ENCODE measurements around the gene RIPOR3.
A peak's percentile ranks its signal among the peaks of the same experiment; 100 is the strongest.

- TF ChIP-seq, protein P1, sequence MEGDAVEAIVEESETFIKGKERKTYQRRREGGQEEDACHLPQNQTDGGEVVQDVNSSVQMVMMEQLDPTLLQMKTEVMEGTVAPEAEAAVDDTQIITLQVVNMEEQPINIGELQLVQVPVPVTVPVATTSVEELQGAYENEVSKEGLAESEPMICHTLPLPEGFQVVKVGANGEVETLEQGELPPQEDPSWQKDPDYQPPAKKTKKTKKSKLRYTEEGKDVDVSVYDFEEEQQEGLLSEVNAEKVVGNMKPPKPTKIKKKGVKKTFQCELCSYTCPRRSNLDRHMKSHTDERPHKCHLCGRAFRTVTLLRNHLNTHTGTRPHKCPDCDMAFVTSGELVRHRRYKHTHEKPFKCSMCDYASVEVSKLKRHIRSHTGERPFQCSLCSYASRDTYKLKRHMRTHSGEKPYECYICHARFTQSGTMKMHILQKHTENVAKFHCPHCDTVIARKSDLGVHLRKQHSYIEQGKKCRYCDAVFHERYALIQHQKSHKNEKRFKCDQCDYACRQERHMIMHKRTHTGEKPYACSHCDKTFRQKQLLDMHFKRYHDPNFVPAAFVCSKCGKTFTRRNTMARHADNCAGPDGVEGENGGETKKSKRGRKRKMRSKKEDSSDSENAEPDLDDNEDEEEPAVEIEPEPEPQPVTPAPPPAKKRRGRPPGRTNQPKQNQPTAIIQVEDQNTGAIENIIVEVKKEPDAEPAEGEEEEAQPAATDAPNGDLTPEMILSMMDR (optimal IDR thresholded peaks at IDR 0.05 in 1 of 3, IDR thresholded peaks at IDR 0.05 in 1 of 3, conservative IDR thresholded peaks at IDR 0.05 in 1 of 3; ENCODE audit: extremely low read depth in 1 of 3, insufficient read depth in 2 of 3, low read length in 3 of 3), result peak; percentile 71 to 97 (median 79)
- TF ChIP-seq EZH2 (IDR thresholded peaks at IDR 0.05; ENCODE audit: low read length), result no peak
Observed at GRCh38 chr20:50575865-50576720, 115.2 kb downstream of the RIPOR3 start.
